ENCODE data around the gene SERTAD3. TPM values are rescaled to one million over a fixed set of nuclear protein-coding genes. Genes with fewer than 3 reads are reported as not detected.

Gene SERTAD3
- total and polyA plus RNA-seq, 10 of the 15 experiments (the other 5 are each of a cell fraction or from before 2014, with no cell fraction given) = 4.2 to 22.4 (median 13.7) TPM

DNA sequence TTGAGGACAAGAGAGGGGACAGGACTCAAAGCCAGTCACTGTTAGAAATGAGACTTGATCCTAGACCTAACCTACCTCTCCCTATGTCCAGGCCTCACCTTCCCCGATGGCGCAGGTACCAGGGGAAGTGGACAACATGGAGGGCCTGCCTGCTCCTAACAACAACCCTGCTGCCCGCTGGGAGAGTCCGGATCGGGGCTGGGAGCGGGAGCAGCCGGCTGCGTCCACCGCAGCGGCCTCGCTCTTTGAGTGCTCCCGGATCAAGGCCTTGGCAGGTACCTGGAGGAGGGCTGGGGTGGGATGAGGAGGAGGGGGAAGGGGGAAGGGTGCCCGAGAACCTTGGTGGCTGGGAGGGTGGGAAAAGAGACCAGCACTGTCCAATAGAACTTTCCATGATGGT, 28.4 kb upstream of the SERTAD3 start:
- CTCF ChIA-PET = no interaction called here
- SMC1A ChIA-PET (ENCODE audit: uncharacterized antibody, unreplicated experiment) = no interaction called here
- intact Hi-C loops (cut with micrococcal nuclease; ENCODE audit: unreplicated experiment) = no loop called here
- TF ChIP-seq CBX3 (IDR thresholded peaks at IDR 0.05; ENCODE audit: borderline replicate concordance, low read depth) = no peak
- TF ChIP-seq, protein P1, sequence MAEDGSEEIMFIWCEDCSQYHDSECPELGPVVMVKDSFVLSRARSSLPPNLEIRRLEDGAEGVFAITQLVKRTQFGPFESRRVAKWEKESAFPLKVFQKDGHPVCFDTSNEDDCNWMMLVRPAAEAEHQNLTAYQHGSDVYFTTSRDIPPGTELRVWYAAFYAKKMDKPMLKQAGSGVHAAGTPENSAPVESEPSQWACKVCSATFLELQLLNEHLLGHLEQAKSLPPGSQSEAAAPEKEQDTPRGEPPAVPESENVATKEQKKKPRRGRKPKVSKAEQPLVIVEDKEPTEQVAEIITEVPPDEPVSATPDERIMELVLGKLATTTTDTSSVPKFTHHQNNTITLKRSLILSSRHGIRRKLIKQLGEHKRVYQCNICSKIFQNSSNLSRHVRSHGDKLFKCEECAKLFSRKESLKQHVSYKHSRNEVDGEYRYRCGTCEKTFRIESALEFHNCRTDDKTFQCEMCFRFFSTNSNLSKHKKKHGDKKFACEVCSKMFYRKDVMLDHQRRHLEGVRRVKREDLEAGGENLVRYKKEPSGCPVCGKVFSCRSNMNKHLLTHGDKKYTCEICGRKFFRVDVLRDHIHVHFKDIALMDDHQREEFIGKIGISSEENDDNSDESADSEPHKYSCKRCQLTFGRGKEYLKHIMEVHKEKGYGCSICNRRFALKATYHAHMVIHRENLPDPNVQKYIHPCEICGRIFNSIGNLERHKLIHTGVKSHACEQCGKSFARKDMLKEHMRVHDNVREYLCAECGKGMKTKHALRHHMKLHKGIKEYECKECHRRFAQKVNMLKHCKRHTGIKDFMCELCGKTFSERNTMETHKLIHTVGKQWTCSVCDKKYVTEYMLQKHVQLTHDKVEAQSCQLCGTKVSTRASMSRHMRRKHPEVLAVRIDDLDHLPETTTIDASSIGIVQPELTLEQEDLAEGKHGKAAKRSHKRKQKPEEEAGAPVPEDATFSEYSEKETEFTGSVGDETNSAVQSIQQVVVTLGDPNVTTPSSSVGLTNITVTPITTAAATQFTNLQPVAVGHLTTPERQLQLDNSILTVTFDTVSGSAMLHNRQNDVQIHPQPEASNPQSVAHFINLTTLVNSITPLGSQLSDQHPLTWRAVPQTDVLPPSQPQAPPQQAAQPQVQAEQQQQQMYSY (CRISPR knock-in tag; IDR thresholded peaks at IDR 0.05) = no peak
- TF ChIP-seq, protein P2, sequence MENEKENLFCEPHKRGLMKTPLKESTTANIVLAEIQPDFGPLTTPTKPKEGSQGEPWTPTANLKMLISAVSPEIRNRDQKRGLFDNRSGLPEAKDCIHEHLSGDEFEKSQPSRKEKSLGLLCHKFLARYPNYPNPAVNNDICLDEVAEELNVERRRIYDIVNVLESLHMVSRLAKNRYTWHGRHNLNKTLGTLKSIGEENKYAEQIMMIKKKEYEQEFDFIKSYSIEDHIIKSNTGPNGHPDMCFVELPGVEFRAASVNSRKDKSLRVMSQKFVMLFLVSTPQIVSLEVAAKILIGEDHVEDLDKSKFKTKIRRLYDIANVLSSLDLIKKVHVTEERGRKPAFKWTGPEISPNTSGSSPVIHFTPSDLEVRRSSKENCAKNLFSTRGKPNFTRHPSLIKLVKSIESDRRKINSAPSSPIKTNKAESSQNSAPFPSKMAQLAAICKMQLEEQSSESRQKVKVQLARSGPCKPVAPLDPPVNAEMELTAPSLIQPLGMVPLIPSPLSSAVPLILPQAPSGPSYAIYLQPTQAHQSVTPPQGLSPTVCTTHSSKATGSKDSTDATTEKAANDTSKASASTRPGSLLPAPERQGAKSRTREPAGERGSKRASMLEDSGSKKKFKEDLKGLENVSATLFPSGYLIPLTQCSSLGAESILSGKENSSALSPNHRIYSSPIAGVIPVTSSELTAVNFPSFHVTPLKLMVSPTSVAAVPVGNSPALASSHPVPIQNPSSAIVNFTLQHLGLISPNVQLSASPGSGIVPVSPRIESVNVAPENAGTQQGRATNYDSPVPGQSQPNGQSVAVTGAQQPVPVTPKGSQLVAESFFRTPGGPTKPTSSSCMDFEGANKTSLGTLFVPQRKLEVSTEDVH (IDR thresholded peaks at IDR 0.05; ENCODE audit: low read depth, partially characterized antibody) = no peak
- TF ChIP-seq, protein P3, sequence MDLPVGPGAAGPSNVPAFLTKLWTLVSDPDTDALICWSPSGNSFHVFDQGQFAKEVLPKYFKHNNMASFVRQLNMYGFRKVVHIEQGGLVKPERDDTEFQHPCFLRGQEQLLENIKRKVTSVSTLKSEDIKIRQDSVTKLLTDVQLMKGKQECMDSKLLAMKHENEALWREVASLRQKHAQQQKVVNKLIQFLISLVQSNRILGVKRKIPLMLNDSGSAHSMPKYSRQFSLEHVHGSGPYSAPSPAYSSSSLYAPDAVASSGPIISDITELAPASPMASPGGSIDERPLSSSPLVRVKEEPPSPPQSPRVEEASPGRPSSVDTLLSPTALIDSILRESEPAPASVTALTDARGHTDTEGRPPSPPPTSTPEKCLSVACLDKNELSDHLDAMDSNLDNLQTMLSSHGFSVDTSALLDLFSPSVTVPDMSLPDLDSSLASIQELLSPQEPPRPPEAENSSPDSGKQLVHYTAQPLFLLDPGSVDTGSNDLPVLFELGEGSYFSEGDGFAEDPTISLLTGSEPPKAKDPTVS (IDR thresholded peaks at IDR 0.05; ENCODE audit: low read depth, low read length) = no peak
- no peak for TF ChIP-seq JUND (IDR thresholded peaks at IDR 0.05; ENCODE audit: low read depth, low read length)
- no peak for TF ChIP-seq NFXL1 (IDR thresholded peaks at IDR 0.05; ENCODE audit: borderline replicate concordance)
- TF ChIP-seq HDAC6 (IDR thresholded peaks at IDR 0.05; ENCODE audit: unreplicated experiment) = no peak
- TF ChIP-seq, protein P4, sequence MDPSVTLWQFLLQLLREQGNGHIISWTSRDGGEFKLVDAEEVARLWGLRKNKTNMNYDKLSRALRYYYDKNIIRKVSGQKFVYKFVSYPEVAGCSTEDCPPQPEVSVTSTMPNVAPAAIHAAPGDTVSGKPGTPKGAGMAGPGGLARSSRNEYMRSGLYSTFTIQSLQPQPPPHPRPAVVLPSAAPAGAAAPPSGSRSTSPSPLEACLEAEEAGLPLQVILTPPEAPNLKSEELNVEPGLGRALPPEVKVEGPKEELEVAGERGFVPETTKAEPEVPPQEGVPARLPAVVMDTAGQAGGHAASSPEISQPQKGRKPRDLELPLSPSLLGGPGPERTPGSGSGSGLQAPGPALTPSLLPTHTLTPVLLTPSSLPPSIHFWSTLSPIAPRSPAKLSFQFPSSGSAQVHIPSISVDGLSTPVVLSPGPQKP (IDR thresholded peaks at IDR 0.05; ENCODE audit: low read depth, low read length) = no peak
- no peak for TF ChIP-seq CBFB (IDR thresholded peaks at IDR 0.05; ENCODE audit: low read depth)
- no peak for TF ChIP-seq GATAD2B (conservative IDR thresholded peaks at IDR 0.05; ENCODE audit: low read depth)
- no peak for TF ChIP-seq RUNX3 (IDR thresholded peaks at IDR 0.05; ENCODE audit: low read length)
- TF ChIP-seq FOXK2 (IDR thresholded peaks at IDR 0.05) = no peak
- no peak for TF ChIP-seq HDGF (IDR thresholded peaks at IDR 0.05)
- TF ChIP-seq, protein P5, sequence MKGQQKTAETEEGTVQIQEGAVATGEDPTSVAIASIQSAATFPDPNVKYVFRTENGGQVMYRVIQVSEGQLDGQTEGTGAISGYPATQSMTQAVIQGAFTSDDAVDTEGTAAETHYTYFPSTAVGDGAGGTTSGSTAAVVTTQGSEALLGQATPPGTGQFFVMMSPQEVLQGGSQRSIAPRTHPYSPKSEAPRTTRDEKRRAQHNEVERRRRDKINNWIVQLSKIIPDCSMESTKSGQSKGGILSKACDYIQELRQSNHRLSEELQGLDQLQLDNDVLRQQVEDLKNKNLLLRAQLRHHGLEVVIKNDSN (IDR thresholded peaks at IDR 0.05; ENCODE audit: borderline replicate concordance, extremely low read length, insufficient read depth, low read depth, low read length) = no peak
- no peak for TF ChIP-seq CREB1 (IDR thresholded peaks at IDR 0.05; ENCODE audit: low read depth)
- no peak for TF ChIP-seq RELA (IDR thresholded peaks at IDR 0.05; ENCODE audit: borderline replicate concordance, partially characterized antibody)
- no peak for TF ChIP-seq POLR2A (IDR thresholded peaks at IDR 0.05; ENCODE audit: low read depth, low read length)

More for the DNA sequence above, 28.4 kb upstream of the SERTAD3 start:
- no TSS peak for BruUV-seq (replicated peaks)
- ChIA-PET RAD21 (ENCODE audit: unreplicated experiment) (no interaction called here), POLR2A (no interaction called here)
- Histone ChIP-seq H3K4me2 (ENCODE audit: control insufficient read depth, insufficient read depth) (no peak overlapping the region), H3K79me2 (ENCODE audit: control insufficient read depth, insufficient read depth, low read length) (no peaks in the 10 kb centered on the region), H3K9me3 (replicated peaks; ENCODE audit: control insufficient read depth, insufficient read depth, low read length) (no peaks in the 10 kb centered on the region), H3K9ac (ENCODE audit: control insufficient read depth, insufficient read depth, low read length) (no peak overlapping the region), H2AFZ (ENCODE audit: control insufficient read depth, low read depth, low read length) (no peak overlapping the region), H3K27ac (ENCODE audit: control insufficient read depth, insufficient read depth) (no peak overlapping the region), H3K27me3 (replicated peaks in 1 of 2; ENCODE audit: control insufficient read depth in 2 of 2, insufficient read depth in 2 of 2, low read length in 1 of 2) (no peaks in the 10 kb centered on the region; a peak in 1 of 4 replicates), H3K4me3 (no peak overlapping the region), H3K4me1 (ENCODE audit: control insufficient read depth, insufficient read depth, low read length) (no peaks in the 10 kb centered on the region), H4K20me1 (ENCODE audit: control insufficient read depth, insufficient read depth) (no peaks in the 10 kb centered on the region), H3K36me3 (ENCODE audit: control insufficient read depth in 2 of 2, insufficient read depth in 2 of 2, low read length in 1 of 2) (no peaks in the 10 kb centered on the region)
- 90% methylated on average over 11 of the region's 13 CpGs for WGBS (ENCODE audit: insufficient coverage, insufficient replicate concordance, low lambda C conversion rate, missing lambda C conversion rate)
- DNase-seq (ENCODE audit: low read depth, low spot score) = no peak
- no peak for ATAC-seq
- in situ Hi-C loops (cut with MboI) = no loop called here
- no peak for FAIRE-seq

All from GM12878 (cell line).